Body of pancreas (tissue), 4 donors: ENCODE data around the gene GIPC1. TPM values are rescaled to one million over a fixed set of nuclear protein-coding genes. Genes with fewer than 3 reads are reported as not detected.
"Not testable (repeated sequence)": the region's sequence is repeated elsewhere in the genome, so short reads cannot be mapped to it uniquely, and the experiment has no call there.

Experiments
- ATAC-seq: fragments of 150-250 bp; one replicate; pipeline ENCODE4 v1.9.1; 2016
- DNase-seq, 4 donors: peaks; one replicate each; pipeline ENCODE4 v3.0.0-alpha.2; 2019
- H3K27ac ChIP-seq, 4 donors: fragments of 200-600 bp; sonication (generic); 1 replicate in 3 of 4; 2 replicates in 1 of 4; pipeline versions ENCODE4 v1.5.1 to v1.6.1; 2016 to 2019; ENCODE audit warnings: mild to moderate bottlenecking in 1 of 4, mixed read lengths in 1 of 4, moderate library complexity in 1 of 4
- H3K27me3 ChIP-seq, 2 donors: fragments of 200-600 bp; sonication (generic); one replicate each; pipeline ENCODE4 v1.6.0; 2016; ENCODE audit warnings: mild to moderate bottlenecking in 1 of 2
- H3K36me3 ChIP-seq, 2 donors: fragments of 200-600 bp; sonication (generic); replicated peaks in 1 of 2; 2 replicates each; pipeline ENCODE4 v1.5.1; 2016; ENCODE audit warnings: low read depth in 2 of 2; ENCODE audit not compliant: insufficient read depth in 1 of 2
- H3K4me1 ChIP-seq: fragments of 200-600 bp; sonication (generic); one replicate; pipeline ENCODE4 v1.6.0; 2016
- H3K4me3 ChIP-seq, 2 donors: fragments of 200-600 bp; sonication (generic); 1 replicate in 1 of 2; 2 replicates in 1 of 2; pipeline ENCODE4 v1.5.1; 2016 to 2019
- H3K9me3 ChIP-seq, 3 donors: fragments of 200-600 bp; sonication (generic); 1 replicate in 2 of 3; 2 replicates in 1 of 3; pipeline ENCODE4 v1.5.1; 2016
- POLR2A ChIP-seq, 3 donors: fragments of 450-650 bp; IDR thresholded peaks; one replicate each; pipeline ENCODE4 v1.6.1; 2016; ENCODE audit warnings: antibody characterized with exemption in 3 of 3, mild to moderate bottlenecking in 2 of 3
- WGBS, 2 donors: methylation state at CpG; one replicate each; pipeline ENCODE4 v1.1.5; 2017; 5-methylcytosine and 5-hydroxymethylcytosine counted together
- intact Hi-C: fragments of 100-400 bp; cut with DNase I; formaldehyde crosslinking; loops from one replicate; pipeline ENCODE4 v1.15.1; 2023
- total RNA-seq, 2 donors: library from RNA; depleted of rRNA; stranded (reverse); fragments of >200 nt; gene quantifications; one replicate each; pipeline ENCODE4 v1.1.0, GENCODE V29; 2016
- TF ChIP-seq, protein P1 (sequence below), 7 experiments: fragments of 450-650 bp in 4 of 7; fragments of 200-600 bp in 3 of 7; sonication (generic) in 3 of 7; IDR thresholded peaks; one replicate each; pipeline ENCODE4 v1.5.1; 2016 to 2019; ENCODE audit warnings: antibody characterized with exemption in 7 of 7

Gene GIPC1
- total RNA-seq, 2 donors from 2014 or later, result 34.5 to 120 TPM

DNA sequence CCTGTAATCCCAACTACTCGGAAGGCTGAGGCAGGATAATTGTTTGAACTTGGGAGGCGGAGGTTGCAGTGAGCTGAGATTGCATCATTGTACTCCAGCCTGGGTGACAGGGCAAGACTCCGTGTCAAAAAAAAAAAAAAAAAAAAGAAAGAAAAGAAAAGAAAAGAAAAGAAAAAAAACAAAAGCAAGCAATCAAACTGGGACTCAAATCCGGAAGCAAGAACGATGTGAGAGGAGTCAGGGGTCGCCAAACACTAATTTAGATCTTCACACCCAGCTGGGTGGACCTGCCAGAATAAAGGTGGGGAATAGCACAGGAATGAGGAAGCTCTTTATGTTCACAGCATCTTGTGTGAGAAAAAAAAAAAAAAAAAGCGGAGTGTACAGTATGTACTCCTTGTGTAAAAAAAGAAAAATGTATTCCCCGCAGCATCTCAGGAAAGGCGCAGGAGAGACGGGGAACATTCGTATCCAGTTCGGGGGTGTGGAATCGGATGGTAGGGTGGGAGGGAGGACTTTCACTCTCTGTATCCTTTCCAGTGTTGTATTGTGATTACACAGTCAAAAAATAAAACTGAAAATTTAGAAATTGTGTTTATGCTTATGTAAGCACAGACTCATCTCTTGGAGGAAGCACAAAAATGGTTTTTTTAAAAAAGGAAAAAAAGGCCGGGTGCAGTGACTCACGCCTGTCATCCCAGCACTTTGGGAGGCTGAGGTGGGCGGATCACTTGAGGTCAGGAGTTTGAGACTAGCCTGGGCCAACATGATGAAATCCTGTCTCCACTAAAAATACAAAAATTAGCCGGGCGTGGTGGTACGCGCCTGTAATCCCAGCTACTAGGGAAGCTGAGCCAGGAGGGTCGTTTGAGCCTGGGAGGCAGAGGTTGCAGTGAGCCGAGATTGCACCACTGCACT is 14.6 kb upstream of the GIPC1 start:
- peaks cover 29% of the 10 kb centered on the region for H3K4me1 ChIP-seq
- H3K27ac ChIP-seq, result peak overlapping the region in 1 of 4 donors; percentile 49

DNA sequence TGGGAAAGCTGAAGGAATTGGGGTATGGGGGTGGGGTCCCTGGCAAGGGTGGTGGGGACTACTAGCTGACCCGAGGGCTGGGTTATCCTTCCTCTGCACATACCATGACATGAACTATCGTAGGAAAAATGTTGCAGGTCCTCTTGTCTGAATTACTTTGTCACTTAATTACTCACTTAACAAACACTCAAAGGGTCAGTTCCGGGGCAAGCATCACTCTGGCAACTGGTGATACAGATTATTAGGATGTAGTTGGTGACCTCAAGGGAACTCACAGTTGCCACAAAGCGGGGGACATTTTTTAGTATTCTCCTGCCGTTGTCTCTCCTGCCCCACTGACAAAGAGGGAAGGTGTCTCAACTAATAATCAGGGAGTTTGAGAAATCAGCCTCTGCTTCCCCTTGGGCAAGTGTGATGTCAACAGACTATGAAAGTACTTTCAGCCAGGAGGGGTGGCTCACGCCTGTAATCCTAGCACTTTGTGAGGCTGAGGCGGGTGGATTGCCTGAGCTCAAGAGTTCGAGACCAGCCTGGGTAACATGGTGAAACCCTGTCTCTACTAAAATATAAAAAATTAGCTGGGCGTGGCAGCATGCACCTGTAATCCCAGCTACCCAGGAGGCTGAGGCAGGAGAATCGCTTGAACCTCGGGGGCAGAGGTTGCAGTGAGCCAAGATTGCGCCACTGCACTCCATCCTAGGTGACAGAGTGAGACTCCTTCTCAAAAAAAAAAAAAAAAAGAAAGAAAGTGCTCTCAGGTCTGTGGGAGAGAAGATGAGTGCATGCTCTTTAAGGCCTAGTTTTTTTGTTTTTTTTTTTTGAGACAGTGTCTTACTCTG is 12.0 kb upstream of the GIPC1 start:
- intact Hi-C loops, result no loop called here
- DNase-seq (no peak), ATAC-seq (no peak)
- Histone ChIP-seq H3K27ac (no peak overlapping the region), H3K36me3 (no peaks in the 10 kb centered on the region), H3K4me1 (peaks cover 6% of the 10 kb centered on the region), H3K27me3 (no peaks in the 10 kb centered on the region), H3K4me3 (no peak overlapping the region), H3K9me3 (no peaks in the 10 kb centered on the region)
- WGBS, 2 donors, result 55 to 56% methylated on average over 10 to 12 of the region's 12 CpGs
- no peak for TF ChIP-seq POLR2A (IDR thresholded peaks at IDR 0.05)
- TF ChIP-seq, protein P1, sequence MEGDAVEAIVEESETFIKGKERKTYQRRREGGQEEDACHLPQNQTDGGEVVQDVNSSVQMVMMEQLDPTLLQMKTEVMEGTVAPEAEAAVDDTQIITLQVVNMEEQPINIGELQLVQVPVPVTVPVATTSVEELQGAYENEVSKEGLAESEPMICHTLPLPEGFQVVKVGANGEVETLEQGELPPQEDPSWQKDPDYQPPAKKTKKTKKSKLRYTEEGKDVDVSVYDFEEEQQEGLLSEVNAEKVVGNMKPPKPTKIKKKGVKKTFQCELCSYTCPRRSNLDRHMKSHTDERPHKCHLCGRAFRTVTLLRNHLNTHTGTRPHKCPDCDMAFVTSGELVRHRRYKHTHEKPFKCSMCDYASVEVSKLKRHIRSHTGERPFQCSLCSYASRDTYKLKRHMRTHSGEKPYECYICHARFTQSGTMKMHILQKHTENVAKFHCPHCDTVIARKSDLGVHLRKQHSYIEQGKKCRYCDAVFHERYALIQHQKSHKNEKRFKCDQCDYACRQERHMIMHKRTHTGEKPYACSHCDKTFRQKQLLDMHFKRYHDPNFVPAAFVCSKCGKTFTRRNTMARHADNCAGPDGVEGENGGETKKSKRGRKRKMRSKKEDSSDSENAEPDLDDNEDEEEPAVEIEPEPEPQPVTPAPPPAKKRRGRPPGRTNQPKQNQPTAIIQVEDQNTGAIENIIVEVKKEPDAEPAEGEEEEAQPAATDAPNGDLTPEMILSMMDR (IDR thresholded peaks at IDR 0.05), result no peak

More for the DNA sequence above, 14.6 kb upstream of the GIPC1 start:
- Histone ChIP-seq H3K4me3 (no peak overlapping the region), H3K36me3 (peaks cover 5 to 11% of the 10 kb centered on the region in 2 donors), H3K9me3 (no peaks in the 10 kb centered on the region), H3K27me3 (no peaks in the 10 kb centered on the region)
- intact Hi-C loops, result no loop called here
- no peak for ATAC-seq
- DNase-seq, result peak in 1 of 4 donors; percentile 60
- WGBS, 2 donors, result 69 to 76% methylated on average over 19 to 22 of the region's 22 CpGs
- TF ChIP-seq POLR2A (IDR thresholded peaks at IDR 0.05), result no peak
- TF ChIP-seq, protein P1 (IDR thresholded peaks at IDR 0.05), result no peak

DNA sequence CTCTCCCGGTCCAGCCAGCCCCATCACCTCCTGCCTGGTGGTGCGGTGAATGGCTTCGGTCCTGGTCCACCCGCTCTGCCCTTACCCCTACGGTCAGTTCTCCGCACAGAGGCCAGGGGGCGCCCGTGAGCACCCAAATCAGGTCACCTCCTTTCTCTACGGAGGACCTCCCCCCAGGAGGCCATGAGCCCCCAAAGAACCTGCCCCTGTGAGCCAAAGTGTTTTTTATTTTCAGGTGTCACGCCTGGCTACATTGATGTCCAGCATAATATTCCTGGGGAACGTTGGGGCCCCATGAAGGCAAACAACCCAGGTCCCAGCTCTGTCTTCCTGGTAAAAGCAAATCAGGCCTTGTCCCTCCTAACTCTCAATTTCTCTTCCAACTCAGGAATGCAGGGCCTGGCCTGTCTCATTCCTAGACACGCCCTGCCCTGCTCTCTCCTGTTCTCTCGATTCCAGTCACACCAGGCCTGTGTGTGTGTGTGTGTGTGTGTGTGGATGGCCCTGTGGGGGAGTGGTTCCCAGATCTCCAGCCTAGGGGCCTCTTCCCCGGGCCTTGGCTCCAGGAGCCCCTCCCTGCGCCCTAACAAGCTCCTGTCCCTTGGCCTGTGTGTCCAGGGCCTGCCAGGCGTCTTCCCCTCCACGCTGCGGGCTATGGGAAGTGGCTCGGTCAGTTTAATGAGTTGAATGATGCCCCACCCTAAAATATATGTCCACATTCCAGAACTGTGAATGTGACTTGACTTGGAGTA is 9.7 kb upstream of the GIPC1 start:
- H3K4me1 ChIP-seq, result peaks cover 10% of the 10 kb centered on the region
- no peaks in the 10 kb centered on the region for H3K27me3 ChIP-seq
- peak; percentile 49 to 63 (median 54) for DNase-seq
- H3K36me3 ChIP-seq, result no peaks in the 10 kb centered on the region
- no peaks in the 10 kb centered on the region for H3K9me3 ChIP-seq
- 44 to 50% methylated on average over 15 to 19 of the region's 19 CpGs for WGBS, 2 donors
- H3K27ac ChIP-seq, result peak overlapping the region in 2 of 4 donors; percentile 28 to 64
- TF ChIP-seq, protein P1 (IDR thresholded peaks at IDR 0.05), result peak; percentile 39 to 61 (median 57)
- no peak for TF ChIP-seq POLR2A (IDR thresholded peaks at IDR 0.05)
- peak; percentile 68 for ATAC-seq
- intact Hi-C loops, result no loop called here
- no peak overlapping the region for H3K4me3 ChIP-seq

DNA sequence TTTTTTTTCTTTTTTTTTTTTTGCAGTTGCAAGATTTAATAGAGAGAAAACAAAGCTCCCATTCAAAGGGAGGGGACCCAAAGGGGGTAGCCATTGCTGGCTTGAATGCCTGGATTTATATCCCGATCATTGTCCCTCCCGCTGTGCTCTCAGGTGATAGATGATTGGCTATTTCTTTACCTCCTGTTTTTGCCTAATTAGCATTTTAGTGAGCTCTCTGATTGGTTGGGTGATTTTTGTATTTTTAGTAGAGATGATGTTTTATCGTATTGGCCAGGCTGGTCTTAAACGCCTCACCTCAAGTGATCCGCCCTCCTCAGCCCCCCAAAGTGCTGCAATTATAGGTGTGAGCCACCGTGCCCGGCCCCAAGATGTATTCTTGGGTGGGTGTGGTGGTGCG is 8.6 kb upstream of the GIPC1 start:
- intact Hi-C loops, H3K27me3 ChIP-seq, DNase-seq, H3K4me3 ChIP-seq, H3K36me3 ChIP-seq, H3K27ac ChIP-seq, ATAC-seq, H3K9me3 ChIP-seq: not testable (repeated sequence)
- H3K4me1 ChIP-seq, result peaks cover 10% of the 10 kb centered on the region
- WGBS, 2 donors, result 70 to 92% methylated on average over 5 to 8 of the region's 8 CpGs
